Epithelial cell of proximal tubule (primary cell): ENCODE results near the gene RIOK2. TPM values are rescaled to one million over a fixed set of nuclear protein-coding genes. Genes with fewer than 3 reads are reported as not detected.

ENCODE experiments used
- DNase-seq: peaks from one replicate; pipeline ENCODE4 v3.0.0-alpha.2; 2011; ENCODE audit warnings: low read depth
- H3K4me3 ChIP-seq: 2 replicates; pipeline ENCODE4 v1.5.1; 2011; ENCODE audit warnings: low read depth, mild to moderate bottlenecking, low read length
- total RNA-seq: library from RNA; depleted of rRNA; stranded (reverse); fragments of >200 nt; gene quantifications from 2 replicates; pipeline ENCODE4 v1.2.3, GENCODE V29; 2015
- TF ChIP-seq, protein P1 (sequence below): conservative IDR thresholded peaks from 2 replicates; pipeline ENCODE4 v1.5.1; 2012; ENCODE audit warnings: low read depth, mild to moderate bottlenecking, low read length

RIOK2 gene
- total RNA-seq, 1 donor from 2014 or later, result 48.8 TPM

DNA sequence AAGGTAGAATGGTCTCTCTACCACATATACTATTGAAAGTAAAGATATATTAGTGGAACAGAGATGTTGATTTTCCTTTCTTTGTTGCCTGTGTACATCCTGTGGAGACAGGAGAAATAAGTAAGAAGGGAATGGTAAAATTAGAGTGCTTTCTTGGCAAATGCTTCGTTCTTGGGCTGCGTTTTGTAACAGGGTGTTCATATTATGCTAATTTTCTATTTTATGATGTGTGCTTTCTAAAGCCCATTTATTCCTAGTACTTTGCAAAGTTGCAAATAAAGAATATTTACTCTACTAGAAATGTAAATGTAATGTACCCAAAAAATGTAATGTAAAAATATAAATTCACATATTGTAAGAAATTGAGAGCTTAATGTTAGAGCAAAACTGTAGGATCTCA is 40.5 kb upstream of the RIOK2 start:
- H3K4me3 ChIP-seq, result no peak overlapping the region
- TF ChIP-seq, protein P1, sequence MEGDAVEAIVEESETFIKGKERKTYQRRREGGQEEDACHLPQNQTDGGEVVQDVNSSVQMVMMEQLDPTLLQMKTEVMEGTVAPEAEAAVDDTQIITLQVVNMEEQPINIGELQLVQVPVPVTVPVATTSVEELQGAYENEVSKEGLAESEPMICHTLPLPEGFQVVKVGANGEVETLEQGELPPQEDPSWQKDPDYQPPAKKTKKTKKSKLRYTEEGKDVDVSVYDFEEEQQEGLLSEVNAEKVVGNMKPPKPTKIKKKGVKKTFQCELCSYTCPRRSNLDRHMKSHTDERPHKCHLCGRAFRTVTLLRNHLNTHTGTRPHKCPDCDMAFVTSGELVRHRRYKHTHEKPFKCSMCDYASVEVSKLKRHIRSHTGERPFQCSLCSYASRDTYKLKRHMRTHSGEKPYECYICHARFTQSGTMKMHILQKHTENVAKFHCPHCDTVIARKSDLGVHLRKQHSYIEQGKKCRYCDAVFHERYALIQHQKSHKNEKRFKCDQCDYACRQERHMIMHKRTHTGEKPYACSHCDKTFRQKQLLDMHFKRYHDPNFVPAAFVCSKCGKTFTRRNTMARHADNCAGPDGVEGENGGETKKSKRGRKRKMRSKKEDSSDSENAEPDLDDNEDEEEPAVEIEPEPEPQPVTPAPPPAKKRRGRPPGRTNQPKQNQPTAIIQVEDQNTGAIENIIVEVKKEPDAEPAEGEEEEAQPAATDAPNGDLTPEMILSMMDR, result no peak
- no peak for DNase-seq

DNA sequence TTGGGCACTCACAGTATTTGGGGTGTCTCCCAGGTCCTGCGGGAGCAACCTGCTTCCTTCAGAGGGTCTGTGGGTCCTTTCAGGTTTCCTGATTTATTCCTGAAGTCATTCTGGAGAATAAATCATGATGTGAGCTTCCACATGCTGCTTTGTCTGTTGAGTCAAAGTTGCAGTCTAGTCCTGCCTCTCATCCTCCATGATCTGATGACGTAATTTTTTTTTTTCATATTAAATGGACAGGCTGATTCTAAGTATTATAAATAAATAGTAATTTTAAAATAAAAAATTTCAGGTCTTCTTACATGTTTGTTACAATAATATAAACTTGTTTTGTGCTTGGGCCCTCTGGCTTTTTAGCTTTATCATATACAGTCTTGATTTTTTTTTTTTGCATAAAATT is 26.3 kb upstream of the RIOK2 start:
- no peak overlapping the region for H3K4me3 ChIP-seq
- no peak for DNase-seq
- TF ChIP-seq, protein P1, result no peak

- H3K4me3 ChIP-seq, result no peak overlapping the region
- no peak for DNase-seq
- TF ChIP-seq, protein P1, result no peak
These were observed 25.7 kb upstream of the RIOK2 start for GRCh38 chr5:97208714-97209113.

DNA sequence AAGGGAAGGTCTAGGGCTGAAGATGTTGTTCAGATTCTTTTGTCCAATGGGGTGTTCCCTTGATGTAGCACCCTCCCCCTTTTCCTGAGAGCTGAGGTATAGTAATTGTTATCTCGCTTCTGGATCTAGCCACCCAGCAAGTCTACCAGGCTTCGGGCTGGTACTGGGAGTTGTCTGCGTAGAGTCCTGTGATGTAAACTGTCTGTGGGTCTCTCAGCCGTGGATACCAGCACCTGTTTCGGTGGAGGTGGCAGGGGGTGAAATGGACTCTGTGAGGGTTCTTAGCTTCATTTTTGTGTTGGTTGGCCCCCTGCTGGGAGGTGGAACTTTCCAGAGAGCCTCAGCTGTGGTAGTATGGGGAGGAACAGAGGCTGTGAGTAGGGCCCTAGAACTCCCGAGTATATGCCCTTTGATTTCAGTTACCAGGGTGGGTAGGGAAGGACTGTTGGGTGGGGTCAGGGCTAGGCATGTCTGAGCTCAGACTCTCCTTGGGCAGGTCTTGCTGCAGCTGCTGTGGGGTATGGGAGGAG is 25.2 kb upstream of the RIOK2 start:
- no peak for DNase-seq
- TF ChIP-seq, protein P1, result no peak
- no peak overlapping the region for H3K4me3 ChIP-seq

DNA sequence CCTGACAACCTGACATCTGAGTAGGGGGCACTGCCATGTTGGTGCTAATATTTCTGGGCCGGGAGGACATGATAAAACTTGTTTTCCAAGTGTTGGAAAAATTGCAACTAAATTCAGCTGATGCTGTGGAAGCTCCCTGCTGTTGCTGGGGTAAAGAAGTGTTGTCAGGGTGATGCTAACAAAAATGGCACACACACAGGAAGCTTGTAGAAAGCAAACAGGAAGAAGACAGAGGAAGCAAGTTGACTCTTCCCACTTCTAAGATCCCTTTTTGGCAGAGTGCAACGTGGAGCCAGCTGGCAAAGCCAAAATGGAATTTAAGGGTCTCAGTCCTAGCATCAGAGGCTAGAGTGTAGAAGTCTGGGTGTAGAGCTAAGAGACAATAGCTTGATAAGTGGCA is 11.3 kb upstream of the RIOK2 start:
- no peak for DNase-seq
- TF ChIP-seq, protein P1, result no peak
- H3K4me3 ChIP-seq, result no peak overlapping the region

DNA sequence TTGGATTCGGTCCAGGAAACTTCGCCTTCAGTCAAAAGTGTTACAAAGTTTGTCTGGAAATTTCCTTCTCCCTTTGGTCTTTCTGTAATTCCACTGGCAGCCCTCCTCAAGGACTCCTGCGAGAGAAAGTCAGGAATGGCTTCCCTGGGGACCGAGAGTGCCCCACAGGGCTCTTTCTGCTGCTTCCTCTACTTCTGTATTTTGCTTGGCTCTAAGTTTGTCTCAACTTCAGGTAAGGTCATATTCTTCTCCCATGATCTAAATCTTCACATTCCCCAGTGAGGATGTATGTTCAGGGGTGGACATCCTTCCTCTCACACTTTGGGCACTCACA is 10.3 kb upstream of the RIOK2 start:
- no peak for DNase-seq
- TF ChIP-seq, protein P1, result no peak
- no peak overlapping the region for H3K4me3 ChIP-seq

GRCh38 chr5:97192580-97193354 is 9.7 kb upstream of the RIOK2 start:
- TF ChIP-seq, protein P1, result no peak
- DNase-seq, result no peak
- no peak overlapping the region for H3K4me3 ChIP-seq
